Renal cortex interstitium (tissue), 11 donors: ENCODE results near the gene KDM2A. TPM values are rescaled to one million over a fixed set of nuclear protein-coding genes. Genes with fewer than 3 reads are reported as not detected.

Source experiments
- DNase-seq, 11 donors: peaks; one replicate each; pipeline ENCODE4 v3.0.0-alpha.2; 2013; ENCODE audit warnings: low read depth in 9 of 11, low spot score in 4 of 11; ENCODE audit errors: extremely low read depth in 1 of 11
- polyA plus RNA-seq, 3 donors: library from polyadenylated mRNA; unstranded; fragments of 120-200 nt; gene quantifications; one replicate each; pipeline ENCODE4 v1.2.1, GENCODE V29; 2013; ENCODE audit not compliant: insufficient read length in 3 of 3

Gene KDM2A
- polyA plus RNA-seq, 3 donors, result 75.7 to 86.2 (median 76.9) TPM

DNA sequence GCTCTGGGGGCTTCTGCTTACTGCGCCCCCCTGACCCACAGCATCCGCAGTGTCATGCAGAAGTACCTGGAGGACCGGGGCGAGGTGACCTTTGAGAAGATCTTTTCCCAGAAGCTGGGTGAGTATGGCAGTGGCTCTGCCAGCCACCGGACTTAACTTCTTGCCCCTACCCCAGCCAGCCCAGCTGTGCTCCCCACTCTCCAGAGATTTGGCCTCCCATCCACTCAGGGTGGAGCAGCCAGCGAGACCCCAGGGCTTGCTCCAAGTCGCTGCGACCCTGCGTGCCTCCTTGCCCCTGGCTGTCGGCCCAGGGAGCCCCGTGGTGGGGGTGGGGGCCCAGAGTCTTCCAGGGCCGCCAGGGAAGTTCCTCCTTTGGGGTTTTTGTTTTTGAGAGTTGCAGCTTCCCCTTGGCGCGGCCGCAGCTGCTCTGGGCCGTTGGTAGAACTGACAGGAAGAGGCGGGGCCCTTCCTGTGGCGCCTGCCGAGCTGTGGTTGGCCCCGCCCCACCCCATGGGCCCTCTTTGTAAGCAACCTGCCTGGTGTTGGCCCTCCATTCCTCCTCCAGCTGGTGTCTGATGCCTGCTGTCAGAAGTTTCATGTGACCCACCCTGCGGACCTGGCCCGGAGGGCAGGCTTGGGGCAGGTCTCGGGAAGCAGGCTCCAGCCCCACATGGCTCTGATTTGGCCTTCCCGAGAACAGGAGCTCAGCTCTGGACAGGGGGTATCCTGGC, 158.3 kb downstream of the KDM2A start:
- peak in 1 of 11 donors; percentile 44 for DNase-seq

DNA sequence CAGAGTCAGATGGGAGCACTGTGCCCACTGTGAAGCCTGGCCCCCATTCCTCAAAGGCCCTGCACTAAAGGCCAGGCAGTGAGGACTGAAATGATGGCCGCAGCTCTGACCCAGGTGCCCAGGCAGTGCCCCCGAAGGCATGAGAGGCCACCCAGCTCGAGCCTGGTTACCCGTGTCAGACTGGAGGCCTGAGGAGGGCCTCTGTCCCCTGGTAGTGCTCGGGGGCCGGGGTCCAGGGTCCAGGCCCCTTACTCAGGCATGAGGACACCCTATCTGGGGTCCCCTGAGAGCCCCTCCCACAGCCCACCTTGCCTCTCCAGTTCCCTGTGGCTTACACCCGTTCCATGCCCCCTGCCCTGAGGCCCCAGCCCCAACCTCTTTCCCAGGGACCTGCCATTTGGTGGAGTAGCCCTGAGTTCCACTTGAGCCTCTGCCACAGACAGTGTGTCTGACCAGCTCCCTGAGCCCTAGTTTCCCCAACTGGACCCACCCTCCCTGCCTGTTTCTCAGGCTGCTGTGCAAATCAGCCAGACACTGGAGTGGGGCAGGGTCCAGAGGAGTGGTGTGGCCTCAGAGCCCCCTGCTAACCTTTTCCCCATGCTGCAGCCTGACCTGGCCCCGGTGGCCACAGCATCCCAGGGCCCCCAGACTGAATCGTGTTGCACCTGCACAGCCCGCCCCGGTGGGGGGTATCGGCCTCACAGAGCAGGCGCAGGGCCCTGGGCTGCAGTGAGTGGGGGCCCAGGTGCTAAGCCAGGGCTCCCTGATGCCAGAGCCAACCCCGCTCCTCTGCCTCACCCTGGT, 159.3 kb downstream of the KDM2A start:
- DNase-seq, result no peak

DNA sequence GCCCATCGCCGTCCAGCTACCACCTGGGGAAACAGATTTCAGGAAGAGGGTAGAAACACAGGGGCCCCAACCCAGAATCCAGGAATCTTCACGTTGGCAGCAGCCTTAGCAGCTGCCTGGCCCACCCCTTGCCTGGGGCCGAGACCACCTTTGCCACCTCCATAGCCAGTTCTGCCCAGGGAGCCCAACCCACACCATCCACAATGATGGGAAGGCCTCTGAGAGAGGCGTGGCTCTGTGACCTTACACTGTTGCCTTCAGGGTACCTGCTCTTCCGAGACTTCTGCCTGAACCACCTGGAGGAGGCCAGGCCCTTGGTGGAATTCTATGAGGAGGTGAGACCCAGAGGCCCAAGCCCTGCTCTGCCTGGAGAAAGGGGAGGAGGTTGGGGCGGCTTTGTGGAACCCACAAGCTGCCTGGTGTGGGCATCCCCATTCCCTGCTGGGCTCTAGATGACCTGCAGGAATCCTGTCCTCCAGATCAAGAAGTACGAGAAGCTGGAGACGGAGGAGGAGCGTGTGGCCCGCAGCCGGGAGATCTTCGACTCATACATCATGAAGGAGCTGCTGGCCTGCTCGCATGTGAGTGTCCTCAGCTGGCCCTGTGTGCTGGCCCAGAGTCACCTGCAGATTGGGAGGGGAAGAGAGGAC, 160.0 kb downstream of the KDM2A start:
- DNase-seq, result no peak

DNA sequence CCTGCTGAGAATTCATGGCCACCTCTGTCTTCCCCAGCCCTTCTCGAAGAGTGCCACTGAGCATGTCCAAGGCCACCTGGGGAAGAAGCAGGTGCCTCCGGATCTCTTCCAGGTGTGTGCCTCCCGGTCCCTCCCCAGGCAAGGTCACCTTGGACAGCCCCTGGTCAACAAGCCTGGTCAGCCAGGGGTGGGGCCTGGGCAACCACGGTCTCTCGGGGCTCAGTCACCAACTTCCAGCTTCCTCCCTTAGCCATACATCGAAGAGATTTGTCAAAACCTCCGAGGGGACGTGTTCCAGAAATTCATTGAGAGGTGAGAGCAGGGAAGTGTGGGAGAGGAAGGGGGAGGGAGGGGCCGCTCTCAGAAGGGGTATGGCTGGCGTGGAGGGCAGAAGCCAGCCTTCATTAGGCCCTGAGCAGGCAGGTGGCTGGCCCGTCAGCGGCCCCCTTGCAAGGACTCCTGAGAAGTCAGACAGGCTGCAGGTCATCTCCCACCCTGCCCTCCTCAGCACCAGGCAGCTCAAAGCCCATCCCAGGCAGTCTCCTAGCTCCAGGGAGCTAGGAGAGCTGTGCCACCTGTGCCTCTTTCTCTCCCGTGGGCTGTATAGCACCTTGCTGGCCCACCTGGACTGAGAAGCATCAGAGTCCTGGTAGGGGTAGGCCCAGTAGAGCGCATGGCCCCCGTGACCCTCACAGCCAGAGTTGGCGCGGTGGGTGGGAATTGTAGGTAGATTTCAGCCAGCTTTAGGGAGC, 160.7 kb downstream of the KDM2A start:
- no peak for DNase-seq

DNA sequence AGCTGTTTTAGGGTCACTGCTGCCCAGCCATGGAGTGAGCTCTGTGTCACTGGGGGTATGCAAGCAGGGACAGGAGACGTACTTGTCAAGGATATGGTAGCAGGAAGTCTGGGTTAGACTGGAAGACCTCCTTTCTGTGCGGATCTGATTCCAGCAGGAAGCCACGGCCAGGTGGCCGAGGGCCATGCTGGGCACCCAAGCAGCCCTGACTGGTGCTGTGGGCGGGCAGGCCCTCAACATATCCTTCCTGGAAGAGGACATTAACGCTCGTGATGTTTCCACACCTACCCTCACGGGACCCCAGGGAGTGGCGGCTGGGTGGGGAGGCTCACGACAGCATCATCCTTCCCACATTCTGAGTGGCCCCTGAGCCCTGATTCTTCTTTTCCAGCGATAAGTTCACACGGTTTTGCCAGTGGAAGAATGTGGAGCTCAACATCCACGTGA, 161.3 kb downstream of the KDM2A start:
- no peak for DNase-seq

DNA sequence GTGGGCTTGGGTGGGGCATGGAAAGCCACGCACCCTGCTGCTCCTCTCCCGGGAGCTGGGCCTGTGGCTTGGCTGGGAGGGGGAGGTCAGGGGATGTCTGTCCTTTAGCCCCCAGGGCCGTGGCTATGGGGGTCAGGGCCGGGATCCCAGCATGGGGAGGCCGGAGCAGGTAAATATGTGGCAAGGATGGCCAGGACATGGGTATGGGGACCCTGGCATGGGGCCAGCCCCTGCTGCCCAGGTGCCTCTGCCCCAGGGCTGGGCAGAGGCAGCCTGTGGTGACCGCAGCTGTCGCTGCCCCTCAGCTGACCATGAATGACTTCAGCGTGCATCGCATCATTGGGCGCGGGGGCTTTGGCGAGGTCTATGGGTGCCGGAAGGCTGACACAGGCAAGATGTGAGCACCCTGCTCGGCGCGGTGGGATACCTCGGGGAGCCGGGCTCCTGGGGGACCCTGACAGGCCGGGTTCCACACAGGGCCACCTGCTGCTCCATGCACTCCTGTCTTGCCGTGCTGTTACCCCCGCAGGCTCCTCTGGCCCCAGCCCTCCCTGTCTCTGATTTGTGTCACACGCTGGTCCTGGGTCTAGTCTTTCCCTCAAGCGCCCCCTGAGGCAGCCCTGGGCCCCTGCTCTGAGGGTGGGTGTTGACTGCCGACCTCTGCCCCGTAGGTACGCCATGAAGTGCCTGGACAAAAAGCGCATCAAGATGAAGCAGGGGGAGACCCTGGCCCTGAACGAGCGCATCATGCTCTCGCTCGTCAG, 161.9 kb downstream of the KDM2A start:
- no peak for DNase-seq

DNA sequence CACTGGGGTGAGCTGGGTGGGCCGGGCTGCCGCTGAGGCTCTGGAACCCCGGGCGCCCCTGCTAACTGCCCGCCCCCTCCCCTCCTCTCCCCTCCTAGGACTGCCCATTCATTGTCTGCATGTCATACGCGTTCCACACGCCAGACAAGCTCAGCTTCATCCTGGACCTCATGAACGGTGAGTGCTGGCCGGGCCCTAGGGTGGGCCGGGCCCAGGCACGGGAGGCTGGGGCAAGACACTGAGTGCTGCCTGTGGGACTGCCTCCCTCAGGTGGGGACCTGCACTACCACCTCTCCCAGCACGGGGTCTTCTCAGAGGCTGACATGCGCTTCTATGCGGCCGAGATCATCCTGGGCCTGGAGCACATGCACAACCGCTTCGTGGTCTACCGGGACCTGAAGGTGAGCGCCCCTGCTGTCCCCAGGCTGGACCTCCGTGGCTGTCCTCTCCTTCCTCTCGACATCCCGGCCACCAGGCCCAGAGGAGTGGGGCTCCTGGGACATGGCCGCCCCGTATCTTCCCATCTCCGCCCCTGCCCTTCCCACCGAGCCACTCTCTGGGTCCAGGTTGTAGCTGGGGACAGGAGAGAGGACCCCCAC, 162.6 kb downstream of the KDM2A start:
- no peak for DNase-seq

DNA sequence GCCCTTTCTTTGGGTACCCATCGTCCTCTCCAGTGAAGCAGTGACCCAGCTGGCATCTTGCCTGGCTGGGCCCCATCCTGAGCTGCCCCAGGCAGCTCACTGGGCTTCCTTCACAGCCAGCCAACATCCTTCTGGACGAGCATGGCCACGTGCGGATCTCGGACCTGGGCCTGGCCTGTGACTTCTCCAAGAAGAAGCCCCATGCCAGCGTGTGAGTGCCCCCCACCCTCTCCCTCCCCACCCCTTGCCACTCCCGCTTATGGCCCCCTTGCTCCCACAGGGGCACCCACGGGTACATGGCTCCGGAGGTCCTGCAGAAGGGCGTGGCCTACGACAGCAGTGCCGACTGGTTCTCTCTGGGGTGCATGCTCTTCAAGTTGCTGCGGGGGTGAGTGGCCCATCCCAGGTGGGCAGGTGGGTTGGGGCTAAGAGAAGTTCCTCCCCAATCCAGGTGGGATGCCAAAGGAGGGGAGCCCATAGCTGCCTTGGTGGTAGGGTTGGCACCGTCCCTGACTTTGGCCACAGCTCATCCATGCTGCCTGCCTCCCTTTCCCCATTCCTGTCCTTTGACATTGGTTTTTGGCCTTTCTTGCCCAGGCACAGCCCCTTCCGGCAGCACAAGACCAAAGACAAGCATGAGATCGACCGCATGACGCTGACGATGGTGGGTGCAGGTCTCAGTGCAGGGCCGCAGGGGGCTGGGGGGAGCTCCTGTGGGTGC, 163.3 kb downstream of the KDM2A start:
- DNase-seq, result no peak

DNA sequence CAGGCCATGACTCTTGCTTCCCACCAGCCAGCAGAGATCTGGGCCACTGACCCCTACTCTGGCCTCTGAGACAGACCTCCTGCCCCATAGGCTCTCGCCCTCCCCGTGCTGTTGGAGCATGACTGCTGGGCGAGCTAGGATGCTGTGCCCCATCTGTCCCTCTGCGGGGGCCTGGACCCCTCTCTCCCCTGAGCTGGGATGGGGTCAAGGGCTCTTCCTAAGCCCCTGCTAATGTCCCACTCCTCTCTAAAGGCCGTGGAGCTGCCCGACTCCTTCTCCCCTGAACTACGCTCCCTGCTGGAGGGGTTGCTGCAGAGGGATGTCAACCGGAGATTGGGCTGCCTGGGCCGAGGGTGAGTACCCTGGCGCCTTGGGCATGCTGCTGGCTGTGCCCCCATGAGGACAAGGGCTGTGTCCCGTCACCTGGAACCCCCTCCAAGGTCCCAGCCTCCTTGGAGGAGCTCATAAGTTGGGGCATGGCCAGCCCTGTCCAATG, 163.9 kb downstream of the KDM2A start:
- no peak for DNase-seq

DNA sequence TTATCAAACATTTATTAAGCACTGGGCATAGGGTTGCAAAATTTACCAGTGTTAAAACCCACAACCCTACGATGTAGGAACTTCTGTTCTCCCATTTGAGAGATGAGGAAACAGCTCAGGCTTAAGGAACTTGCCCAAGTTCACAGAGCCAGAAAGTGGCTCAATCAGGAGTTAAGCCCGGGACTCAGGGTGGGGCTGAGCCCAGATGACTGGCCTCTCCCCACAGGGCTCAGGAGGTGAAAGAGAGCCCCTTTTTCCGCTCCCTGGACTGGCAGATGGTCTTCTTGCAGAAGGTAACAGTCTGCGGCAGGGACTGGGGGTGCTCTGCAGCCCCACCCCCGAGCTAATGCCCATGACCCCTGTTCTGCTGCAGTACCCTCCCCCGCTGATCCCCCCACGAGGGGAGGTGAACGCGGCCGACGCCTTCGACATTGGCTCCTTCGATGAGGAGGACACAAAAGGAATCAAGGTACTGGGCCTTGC, 164.5 kb downstream of the KDM2A start:
- no peak for DNase-seq

DNA sequence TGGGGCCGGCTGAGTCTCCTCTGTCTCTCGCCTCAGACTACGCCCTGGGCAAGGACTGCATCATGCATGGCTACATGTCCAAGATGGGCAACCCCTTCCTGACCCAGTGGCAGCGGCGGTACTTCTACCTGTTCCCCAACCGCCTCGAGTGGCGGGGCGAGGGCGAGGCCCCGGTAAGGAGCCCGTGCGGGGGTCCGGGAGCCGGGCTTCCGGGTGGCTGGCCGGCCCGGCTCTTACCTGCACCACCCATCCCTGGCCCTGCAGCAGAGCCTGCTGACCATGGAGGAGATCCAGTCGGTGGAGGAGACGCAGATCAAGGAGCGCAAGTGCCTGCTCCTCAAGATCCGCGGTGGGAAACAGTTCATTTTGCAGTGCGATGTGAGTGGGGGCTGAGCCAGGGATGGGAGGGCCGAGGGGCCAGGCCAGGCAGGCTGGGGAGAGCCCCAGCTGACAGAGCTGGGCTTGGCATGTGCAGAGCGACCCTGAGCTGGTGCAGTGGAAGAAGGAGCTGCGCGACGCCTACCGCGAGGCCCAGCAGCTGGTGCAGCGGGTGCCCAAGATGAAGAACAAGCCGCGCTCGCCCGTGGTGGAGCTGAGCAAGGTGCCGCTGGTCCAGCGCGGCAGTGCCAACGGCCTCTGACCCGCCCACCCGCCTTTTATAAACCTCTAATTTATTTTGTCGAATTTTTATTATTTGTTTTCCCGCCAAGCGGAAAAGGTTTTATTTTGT, 165.9 kb downstream of the KDM2A start:
- no peak for DNase-seq

DNA sequence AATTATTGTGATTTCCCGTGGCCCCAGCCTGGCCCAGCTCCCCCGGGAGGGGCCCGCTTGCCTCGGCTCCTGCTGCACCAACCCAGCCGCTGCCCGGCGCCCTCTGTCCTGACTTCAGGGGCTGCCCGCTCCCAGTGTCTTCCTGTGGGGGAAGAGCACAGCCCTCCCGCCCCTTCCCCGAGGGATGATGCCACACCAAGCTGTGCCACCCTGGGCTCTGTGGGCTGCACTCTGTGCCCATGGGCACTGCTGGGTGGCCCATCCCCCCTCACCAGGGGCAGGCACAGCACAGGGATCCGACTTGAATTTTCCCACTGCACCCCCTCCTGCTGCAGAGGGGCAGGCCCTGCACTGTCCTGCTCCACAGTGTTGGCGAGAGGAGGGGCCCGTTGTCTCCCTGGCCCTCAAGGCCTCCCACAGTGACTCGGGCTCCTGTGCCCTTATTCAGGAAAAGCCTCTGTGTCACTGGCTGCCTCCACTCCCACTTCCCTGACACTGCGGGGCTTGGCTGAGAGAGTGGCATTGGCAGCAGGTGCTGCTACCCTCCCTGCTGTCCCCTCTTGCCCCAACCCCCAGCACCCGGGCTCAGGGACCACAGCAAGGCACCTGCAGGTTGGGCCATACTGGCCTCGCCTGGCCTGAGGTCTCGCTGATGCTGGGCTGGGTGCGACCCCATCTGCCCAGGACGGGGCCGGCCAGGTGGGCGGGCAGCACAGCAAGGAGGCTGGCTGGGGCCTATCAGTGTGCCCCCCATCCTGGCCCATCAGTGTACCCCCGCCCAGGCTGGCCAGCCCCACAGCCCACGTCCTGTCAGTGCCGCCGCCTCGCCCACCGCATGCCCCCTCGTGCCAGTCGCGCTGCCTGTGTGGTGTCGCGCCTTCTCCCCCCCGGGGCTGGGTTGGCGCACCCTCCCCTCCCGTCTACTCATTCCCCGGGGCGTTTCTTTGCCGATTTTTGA, 166.8 kb downstream of the KDM2A start:
- no peak for DNase-seq

DNA sequence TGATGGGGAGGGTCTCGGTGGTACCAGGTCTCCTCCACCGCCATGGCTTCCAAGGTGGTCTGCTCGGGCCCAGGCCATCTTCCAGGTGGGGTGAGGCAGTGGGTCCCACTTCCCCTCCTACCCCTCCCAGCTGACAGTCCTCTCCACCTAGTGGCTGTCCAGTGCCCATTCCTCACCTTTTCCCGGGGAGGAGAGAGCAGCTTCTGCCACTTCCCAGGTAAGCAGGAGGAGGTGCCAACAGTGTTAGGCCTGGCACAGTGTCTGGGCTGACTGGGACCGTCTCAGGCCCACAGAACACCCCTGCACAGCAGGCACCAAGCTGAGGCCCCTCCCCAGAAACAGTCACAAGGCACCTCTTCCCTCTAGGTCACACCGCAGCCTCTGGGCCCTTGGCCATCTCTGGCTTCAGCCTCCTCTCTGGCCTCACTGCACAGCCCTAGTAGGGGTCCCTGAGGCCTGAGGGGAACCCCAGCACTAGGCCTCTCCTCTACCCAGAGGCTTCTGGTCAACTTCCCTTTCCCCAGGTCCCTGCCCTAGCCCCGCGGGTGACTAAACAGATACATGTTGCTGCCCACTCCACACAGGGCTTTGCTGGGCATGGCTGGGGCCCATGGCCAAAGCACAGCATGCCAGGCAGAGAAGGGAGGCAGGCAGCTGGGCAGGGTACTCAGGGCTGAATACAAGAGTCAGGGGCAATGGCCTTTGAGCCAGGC, 167.7 kb downstream of the KDM2A start:
- no peak for DNase-seq

DNA sequence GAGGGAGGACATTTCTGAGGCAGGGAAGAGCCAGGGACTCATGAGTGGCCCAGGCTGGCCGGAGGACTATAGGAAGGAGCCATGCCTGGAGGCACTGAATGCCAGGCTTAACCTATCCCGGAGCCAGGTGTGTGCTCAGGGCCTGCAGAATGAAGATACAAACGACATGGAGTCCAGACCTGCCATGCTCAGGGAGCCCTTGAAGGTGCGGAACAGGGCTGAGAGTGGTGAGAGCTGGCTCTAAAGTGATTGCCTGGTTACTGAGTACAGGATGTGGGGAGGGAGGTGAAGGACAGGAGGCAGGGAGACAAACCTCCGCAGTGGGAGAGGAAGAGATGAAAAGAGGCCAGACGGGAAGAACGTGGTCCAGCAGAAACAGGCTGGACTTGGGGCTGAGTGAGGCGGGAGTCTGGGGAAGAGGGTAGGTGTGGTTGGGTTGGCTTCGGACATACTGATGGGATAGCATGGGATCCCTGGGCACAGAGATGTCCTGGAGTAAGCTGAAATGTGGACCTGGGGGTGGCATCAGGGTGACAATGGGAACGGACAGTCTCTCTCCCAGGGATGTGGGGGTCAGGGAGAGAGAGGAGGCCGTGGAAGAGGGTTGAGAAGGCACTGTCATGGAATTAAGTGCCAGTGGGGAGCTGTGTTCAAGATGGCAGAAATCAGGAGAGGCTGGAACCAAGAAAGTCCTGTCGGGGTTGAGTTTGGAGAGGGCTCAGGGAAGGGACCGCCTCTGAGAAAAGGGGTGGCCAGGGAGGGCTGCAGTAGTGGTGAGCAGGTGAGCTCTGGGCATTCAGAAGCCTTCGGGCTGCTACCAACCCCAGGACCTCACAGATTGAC, 168.5 kb downstream of the KDM2A start:
- DNase-seq, result no peak
